ENCODE measurements around the gene FGFBP1. TPM values are rescaled to one million over a fixed set of nuclear protein-coding genes. Genes with fewer than 3 reads are reported as not detected.

Gene FGFBP1
- not detected for polyA plus RNA-seq (2013, experiment 1 of 2; ENCODE audit: insufficient read length)
- polyA plus RNA-seq (2013, experiment 2 of 2; ENCODE audit: insufficient read length) = not detected

DNA sequence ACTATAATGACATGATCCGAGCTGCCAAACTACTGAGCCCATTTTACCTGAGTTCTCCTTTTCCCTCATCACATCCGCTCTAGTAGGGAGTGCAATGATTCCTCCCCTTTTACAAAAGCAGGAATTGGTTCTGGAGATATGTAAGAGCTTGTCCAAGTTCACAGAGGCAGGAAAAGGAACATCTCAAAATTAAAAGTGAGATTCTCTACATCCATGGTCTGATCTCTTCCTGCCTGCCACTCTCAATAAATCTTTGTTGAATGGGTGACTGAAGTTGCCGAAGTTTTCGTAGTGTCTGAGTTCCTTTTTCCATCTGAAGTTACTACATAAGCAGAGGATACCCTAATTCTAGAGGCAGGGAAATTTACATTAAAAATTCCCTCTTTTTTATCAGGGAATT is at the start of gene FGFBP1:
TSS of gene FGFBP1 (minus strand) at position 101 of the 400 bp plus-strand sequence. CDS start 2,108 bp downstream, outside the sequence.
- no peak for DNase-seq

DNA sequence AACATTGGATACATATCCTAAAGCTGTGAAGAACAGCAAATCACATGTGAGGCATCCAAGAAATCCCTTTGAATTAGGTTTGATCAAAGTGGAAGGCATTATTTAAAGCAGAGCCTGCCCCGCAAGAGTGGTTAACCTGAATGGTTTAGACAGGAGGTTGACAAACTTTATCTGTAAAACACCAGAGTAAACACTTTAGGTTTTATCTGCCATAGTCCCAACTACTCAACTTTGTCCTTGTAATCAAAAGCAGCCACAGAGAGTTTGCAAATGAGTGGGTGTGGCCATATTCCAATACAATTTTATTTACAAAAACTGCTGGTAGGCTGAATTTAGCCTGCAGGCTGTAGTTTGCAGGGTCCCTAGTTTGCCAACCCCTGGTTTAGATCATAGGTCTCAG is 49.7 kb upstream of the FGFBP1 start:
- DNase-seq = no peak

DNA sequence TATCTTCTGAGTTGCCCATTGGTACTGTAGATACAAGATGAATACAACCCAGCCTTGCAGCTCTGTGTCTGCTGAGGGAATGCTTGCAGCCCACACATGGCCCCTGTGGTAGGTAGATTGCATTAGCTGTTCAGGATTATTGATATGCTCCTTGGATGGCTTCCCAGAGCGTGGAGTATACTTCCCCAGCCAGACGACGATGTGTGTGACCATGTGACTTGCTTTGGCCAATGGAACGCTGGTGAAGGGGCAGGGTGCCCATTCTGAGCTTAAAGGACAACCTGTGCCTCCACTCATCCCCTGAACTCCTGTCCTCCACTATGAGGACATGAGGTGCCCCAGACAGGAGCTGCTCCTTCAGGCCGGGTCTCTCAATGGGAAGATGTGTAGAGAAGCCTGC is 48.4 kb upstream of the FGFBP1 start:
- no peak for DNase-seq

DNA sequence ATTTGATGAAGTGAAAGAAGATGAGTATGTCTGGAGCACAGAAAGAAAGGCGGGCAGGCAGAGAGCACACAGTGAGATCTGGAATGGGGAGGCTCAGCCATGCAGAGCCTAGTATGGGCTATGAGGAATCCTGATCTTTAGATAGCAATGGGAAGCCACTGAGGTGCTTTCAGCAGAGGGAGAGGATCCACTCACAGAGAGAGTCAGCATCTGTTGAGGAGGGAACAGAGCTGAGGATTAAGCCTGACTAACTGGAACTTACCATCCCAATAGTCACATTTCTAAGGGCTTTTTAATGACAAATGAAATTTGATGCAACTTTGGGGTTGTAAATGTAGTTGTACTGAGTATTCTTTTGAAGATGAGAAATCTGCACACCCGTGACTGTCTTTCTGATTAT is 45.1 kb upstream of the FGFBP1 start:
- no peak for DNase-seq

DNA sequence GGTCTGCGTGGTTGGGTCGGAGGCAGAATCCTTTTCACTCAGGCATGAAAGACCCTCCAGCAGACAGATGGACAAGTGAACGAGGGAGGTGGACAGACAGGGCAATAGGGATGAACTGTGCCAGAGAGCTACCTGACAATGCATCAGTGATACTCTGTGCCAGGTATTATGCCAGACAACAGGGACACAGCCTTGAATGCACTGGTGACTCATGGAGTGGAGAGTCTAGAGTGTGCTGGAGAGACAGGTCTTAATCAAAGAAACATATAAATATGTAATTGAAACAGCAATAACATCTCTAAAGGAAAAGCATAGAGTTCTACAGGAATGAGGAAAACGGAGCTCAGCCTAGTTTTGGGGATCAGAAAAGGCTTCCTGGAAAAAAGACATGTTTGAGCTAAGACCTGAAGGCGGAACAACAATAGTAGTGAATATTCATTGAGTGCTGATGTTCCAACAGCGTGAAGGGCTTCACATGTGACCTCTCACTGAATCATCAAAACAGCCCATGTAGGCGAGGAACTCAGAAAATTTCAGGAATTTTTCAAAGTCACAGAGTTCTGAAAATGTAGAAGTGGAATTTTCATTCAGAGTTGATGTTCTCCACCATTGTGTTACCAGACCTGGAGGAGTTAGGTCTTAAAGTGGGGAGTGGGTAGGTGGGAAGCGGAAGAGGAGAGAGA is 44.4 kb upstream of the FGFBP1 start:
- peak; percentile 33 for DNase-seq

DNA sequence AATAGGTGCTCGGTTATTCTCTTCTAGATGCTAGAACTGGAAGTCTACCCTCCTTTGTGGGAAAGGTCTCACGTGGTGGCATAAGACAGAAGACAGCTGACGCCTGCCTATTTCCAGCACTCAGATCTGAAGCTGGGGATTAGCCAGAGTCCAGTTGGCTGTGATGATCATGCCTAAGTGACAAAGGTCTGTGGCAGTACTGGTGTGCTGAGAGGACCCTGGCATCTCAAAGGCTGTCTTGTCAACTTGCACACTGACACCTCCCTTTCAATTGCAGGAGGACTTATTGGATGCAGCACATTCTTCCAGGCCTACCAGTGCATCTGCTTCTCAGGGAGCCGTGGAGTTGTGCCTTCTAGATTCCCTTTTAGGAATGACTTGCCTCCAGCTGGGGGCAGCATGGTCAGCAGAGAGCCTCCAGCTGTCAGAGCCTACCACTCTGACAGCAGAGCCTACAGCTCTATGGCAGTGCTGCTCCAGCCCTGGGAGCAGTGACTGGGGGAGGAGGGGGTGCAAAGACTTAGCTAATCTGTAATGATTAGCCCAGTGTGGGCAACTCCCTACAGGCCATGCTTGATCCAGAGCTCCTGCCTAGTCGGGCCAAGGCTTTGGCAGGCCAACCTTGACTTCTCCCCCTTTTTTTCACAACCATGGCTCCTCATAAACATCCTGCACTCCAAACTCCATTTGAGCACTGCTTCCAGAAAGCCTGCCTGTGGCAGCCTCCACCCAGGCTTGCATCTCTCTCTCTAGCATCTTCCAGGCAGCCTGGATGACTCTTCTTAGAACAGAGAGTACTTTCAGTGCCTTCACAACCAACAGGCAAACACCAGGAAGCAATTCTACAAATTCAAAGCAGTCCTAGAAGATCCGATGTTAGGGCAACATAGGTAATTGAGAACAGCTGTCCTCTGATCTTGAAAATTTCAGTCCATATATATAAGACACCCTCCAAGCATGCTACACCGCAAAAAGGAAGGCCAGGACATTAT is 38.2 kb upstream of the FGFBP1 start:
- no peak for DNase-seq

DNA sequence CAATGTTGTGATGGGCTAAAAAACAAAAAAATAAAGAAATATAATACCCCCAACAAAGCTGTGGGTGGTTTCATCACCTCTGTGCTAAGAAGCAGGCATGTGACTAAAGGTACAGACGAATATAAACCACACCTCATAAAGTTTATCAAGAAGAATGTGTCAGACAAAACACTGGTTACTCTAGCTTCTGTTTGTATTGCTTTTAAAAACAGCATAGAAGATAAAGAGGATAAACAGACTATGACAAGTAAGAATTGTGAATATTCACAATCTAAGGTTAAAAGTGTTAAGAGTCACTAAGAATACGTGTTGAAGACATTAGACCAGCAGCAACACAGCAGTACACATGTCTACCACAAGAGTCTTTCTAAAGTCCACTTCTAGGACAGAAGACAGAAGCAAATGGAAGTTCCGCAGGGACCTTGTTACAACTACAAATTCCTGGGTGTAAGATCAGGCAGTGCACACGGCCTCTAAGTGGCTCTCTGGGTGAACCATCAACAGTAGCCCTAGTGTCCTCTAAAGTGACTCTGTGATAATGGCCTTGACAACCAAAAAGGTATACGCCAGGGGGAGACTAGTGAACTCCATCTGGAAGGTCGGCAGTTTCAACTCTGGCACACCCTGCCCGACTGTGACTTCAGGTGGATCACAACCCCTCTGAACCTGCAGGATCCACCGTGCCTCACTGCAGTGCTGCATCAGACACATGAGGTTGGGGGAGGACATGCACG is 32.7 kb upstream of the FGFBP1 start:
- DNase-seq = no peak

DNA sequence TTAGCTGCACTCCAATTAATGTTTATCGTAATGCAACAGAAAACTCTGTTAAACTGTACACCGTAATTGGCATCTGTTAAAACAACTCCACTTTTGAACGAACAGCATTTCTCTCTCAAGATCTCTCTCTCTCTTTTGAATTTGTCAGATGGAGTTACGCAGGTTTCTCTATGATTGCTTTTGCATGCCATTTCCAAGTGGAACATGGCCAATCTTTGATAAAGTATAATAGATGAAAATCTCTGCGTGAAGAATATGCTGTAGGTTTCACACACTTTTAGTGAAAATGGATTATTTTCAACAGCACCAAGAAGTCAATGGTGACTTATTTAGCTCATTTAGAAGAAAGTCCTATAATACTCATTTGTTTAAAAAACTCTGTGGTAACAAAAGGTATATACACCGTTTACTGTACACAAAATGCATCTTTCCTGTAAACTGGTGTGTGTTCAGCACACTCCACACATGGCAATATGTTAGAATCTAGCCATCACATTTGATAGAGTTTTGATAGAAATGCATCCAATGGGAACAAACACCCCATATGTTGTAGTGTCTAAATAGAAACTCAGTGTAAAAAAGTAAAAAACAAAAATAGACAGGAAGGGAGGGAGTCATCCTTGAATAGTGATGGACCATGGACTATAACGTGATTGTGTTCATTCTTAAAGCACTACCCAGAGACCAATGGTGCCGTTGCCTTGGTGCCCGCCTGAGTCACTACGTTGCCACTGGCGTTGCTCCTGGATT is 30.2 kb upstream of the FGFBP1 start:
- no peak for DNase-seq

DNA sequence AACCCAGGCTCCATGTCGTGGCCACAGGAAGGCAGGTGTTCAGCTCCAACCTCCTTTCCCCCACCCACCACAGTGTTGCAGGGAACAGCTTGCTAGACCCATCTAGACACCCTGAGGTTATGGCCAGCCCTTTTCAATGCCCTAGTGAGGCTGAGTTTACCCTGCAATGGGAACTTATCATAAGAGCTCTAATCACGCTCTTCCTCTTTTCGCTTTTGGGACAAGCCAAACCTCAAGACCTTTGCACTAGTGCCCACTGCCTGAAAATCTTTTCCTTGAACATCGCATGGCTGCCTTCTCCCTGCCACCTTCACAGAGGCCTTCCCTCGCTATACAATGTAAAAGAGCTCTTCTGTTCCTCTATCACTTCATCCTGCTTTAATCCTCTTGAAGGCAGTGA is 26.8 kb upstream of the FGFBP1 start:
- DNase-seq = no peak

DNA sequence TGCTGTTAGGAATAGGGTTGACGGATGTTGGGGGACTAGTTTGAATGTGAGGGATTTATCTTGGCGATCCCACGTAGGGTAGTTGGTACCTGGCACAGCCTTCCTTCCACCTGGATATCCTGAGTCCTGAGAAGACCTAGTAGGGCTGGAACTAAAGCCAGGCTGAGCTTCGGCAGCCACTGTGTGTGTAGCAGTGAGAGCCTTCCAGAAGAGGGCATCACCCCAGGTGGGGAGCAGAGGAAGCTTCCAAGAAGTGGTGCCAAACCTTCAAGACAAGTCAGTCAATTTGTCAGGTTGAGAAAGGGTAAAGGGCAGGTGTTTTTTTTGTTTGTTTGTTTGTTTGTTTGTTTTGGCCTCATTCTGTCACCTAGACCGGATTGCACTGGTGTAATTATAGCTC is 25.6 kb upstream of the FGFBP1 start:
- no peak for DNase-seq

DNA sequence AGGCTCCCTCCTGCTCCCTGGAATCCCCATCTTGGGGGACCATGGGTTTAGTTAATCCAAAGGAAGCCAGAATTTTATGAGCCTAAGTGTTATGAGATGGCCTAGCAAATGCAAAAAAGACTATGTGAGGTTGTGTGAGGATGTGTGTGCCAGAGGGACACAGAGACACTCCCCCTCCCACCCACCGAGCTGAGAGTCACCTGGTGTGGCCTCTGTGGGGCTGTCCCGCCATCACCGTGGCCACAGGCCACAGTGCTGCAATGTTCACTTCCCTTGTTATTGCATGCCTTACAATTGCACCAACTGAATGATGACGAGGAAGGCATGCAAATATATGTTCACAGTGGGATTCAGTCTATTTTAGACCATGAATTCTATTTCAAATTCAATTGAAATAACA is 25.0 kb upstream of the FGFBP1 start:
- no peak for DNase-seq

DNA sequence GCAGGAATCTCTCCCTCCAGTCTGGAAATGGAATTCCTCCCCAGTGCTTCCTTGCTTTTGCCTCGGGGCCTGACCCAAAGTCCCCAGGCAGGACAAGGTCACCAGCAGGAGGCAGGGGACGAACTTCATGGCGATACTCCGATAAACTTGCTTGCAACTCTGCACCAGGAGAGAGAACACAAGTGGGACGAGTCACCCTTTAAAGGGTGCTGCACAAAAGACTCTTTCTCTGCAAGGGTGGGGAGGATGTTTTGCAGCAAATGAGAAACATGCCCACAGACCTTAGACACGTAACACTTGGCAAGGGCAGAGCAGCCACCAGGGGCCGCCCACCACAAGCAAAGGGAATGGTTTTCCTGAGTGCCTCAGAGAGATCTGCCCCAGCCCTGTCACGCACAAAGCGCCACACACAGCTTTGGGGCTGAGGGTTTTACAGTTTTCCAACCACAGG is 24.5 kb upstream of the FGFBP1 start, which contains the start of gene FGFBP2:
TSS of gene FGFBP2 (minus strand) at position 175 of the 451 bp plus-strand sequence. CDS start at position 129, 46 bp downstream.
- peak; percentile 64 for DNase-seq

DNA sequence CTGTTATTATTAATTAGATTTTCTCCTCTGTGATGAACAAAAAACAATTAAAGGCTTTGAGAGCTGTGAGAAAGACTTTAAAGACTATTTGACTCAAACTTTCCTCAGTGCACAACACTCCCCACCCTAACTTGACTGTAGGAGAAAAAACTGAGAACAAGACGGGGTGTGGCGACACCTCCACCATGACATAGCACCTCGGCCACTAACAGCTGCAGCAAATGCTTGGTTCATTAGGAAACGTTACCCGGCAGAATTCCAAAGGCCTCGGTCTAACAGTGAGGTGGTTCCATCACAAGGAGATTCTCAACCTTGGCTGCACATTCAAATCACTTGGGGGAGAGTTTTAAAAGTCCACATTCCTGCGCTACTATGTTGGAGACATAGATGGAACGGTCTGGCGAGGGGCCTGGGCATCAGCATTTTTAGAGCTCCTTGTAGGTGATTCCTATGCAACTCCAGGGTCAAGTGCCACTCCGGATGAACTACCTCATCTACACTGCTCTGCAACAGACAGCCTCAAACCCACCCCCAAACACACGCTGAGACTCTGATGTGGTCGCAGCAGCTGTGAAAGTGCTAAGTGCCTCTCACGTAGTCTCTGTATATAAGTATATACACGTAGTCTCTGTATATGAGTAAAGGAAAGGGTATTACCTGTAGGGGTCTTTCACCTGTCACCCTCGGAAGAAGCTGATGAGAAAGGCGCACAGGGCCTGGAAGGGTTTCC is 23.4 kb upstream of the FGFBP1 start:
- no peak for DNase-seq

DNA sequence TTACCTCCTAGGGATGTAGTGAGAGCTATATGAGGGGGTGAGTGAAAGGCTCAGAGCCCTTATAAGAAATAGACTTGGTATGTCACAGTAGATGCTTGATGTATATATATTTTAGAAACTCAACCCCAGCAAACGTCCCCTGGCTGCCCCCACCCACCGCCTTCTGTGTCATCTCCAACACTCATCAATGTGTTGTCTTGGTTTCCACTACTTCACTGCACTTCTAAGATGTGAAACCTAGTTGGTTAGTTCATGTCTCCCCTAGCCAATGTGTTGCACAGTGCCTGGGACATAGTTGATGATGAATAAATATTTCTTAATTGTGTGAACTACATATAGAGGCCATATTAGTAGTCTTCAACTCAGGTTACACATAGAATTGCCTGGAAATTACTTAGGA is 20.0 kb upstream of the FGFBP1 start:
- no peak for DNase-seq

DNA sequence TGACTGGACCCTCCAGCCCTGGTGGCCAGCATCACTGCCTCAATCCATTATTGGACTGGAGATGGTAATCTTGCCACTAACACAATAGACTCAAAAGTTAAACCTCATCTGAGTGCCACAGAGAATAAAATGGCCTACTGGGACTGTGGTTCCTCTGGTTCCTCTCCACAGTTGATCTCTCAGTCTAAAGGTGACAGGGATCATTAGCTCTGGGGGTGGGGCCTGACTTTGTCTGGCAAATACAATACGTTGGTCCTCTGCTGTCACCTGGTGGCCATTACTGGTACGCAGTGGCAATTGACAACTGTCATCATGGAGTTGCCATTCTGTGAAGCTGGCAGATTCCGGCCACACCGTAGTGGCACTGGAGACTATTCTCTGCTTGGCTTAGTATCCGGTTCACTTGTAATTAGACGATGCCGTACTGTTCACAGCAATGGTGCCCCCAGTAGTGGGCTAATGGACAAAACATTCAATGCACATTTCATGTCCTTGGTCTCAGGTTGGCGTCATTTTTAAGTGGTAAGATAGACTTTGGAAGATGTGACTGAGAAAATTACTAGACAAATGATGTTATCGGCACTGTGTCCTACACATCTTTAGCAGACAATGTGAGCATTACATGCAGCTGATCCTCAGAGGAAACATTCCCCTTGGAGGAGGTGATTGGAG is 17.8 kb upstream of the FGFBP1 start:
- peak; percentile 53 for DNase-seq

DNA sequence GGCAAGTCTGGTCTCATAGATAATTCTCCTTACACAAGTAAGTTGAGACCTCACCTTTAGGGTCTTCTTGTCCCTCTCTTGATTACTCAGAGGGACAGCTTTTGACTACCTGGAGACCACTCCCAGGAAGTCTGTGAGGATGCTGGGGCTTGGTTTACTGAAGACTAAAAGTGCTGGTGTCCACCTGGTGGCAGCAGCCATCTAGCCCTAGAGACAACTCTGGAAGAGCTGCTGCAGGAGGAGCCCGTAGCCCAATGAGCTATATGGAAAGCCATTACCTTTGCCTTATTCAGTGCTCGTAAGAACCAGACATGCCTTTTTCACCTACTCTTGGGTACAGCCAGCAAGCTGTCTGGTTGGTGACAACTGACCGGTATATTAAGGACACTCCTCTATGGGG is 17.1 kb upstream of the FGFBP1 start:
- DNase-seq = peak; percentile 11

DNA sequence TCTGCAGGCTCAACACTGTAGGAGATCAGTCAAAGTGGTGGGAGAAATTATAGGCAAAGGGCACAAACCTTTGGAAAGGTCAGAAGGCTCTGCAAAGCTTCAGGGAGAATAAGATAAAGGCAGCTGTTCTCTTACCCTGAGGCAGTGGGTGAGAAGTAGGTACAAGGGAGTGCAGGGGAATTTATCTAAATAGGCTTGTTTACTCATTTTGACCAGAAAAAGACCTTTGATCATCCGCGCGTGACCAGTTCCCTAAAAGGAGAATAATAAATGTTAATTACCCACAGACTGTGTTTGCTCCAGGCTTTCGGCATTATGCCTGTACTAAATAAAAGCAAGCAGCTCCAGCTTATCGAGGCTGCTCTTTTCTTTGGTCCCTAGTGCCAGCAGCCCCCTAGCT is 15.1 kb upstream of the FGFBP1 start:
- DNase-seq = no peak

DNA sequence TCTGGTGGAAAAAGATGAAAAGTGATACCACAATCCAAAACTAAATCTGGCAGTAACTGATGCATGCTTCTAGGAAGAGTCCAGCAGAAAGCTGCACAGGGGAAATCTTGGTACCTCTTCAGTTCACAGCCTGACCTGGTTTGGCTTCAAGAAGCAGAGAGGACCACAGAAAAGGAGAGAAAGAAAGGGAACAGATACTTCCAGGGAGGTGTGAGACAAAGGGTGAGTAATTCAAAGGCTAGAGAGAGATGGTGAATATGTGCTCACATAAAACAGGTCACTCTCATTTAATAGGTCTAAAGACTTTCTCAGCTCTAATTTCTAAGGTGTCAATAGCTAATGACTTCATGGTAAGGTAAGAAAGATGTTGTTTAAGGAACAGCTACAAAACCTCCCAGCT is 13.2 kb upstream of the FGFBP1 start:
- no peak for DNase-seq

DNA sequence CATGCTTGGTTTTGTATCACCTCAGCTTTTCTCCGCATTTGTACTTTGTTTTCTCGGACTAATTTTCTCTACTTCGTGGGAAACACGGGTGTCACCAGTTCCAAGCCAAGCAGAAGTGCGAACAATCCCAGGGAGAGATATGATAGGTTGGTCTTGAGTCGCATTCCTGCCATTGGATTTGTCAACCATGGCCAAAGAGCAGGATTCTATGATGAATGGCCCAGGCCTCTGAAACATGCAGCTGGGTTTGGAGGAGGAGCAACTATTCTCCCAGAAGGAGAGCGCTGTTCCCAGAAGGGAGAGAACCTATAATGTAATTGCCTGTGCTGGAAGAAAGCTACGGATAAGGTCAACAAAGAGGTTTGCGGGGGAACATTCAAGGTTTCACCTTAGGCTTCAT is 10.3 kb upstream of the FGFBP1 start:
- no peak for DNase-seq

DNA sequence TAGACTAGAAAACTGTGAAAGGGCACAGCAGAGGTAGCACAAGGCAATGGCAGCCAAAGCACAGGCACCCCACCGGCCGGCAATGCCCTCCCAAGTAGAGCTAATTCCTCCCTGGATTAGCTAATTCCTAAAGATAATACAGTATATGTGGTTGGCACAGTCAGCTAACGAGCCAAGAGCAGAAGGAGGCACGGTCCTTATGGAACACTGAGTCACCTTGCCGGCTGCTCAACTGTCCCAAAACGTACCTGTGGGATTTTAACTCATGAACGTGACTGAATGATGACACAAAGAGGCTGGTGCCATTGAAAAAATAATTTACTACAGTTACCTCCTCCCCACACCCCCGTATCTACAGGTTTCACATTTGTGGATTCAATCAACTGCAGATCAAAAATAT is 9.1 kb upstream of the FGFBP1 start:
- DNase-seq = no peak

DNA sequence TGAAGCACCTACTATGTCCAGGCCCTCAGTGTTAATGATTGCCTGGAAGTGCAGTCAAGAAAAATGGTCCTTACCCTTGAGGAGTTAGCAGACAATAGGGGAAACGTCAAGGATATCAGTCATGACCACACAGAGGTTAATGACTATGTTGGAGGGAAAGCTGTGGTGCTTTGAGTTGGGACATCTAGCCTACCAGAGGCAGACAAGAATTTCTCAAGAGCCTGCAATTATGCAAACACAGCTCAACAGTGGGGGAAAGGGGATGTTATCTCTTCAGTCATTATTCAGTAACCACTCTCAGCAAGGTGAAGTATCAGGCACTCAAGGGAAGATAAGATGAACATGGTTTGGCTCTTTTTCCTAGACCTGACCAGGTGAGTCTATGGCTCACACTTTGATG is 7.0 kb upstream of the FGFBP1 start:
- no peak for DNase-seq
